ENCODE results near the gene REV3L. TPM values are rescaled to one million over a fixed set of nuclear protein-coding genes. Genes with fewer than 3 reads are reported as not detected.
"Not testable (repeated sequence)": the region's sequence is repeated elsewhere in the genome, so short reads cannot be mapped to it uniquely, and the experiment has no call there.

Gene REV3L
- total RNA-seq, 4 donors from 2014 or later, result 38.9 to 50.4 (median 45.3) TPM

GRCh38 chr6:111297776-111298175 lies 185.2 kb downstream of the REV3L start:
- intact Hi-C loops (cut with DNase I), result no loop called here
- no peak overlapping the region for H3K4me3 ChIP-seq
- no peak for DNase-seq (ENCODE audit: extremely low spot score)
- peaks cover 0 to 7% (median 2%) of the 10 kb centered on the region in 4 donors for H3K9me3 ChIP-seq
- peaks cover 0 to 12% (median 7%) of the 10 kb centered on the region in 4 donors for H3K4me1 ChIP-seq
- WGBS, result 89% methylated on average over 1 of the region's 1 CpG
- H3K27me3 ChIP-seq, result no peaks in the 10 kb centered on the region
- H3K27ac ChIP-seq (replicated peaks in 1 of 4), result no peak overlapping the region
- H3K36me3 ChIP-seq, result peaks cover 0 to 22% (median 9%) of the 10 kb centered on the region in 4 donors
- TF ChIP-seq EP300 (IDR thresholded peaks at IDR 0.05) (no peak), POLR2A (IDR thresholded peaks at IDR 0.05; ENCODE audit: low read depth) (no peak), POLR2AphosphoS5 (IDR thresholded peaks at IDR 0.05) (no peak)
- TF ChIP-seq, protein P1, sequence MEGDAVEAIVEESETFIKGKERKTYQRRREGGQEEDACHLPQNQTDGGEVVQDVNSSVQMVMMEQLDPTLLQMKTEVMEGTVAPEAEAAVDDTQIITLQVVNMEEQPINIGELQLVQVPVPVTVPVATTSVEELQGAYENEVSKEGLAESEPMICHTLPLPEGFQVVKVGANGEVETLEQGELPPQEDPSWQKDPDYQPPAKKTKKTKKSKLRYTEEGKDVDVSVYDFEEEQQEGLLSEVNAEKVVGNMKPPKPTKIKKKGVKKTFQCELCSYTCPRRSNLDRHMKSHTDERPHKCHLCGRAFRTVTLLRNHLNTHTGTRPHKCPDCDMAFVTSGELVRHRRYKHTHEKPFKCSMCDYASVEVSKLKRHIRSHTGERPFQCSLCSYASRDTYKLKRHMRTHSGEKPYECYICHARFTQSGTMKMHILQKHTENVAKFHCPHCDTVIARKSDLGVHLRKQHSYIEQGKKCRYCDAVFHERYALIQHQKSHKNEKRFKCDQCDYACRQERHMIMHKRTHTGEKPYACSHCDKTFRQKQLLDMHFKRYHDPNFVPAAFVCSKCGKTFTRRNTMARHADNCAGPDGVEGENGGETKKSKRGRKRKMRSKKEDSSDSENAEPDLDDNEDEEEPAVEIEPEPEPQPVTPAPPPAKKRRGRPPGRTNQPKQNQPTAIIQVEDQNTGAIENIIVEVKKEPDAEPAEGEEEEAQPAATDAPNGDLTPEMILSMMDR (IDR thresholded peaks at IDR 0.05), result no peak

GRCh38 chr6:111294374-111294967 lies 188.5 kb downstream of the REV3L start:
- H3K36me3 ChIP-seq, result peaks cover 0 to 4% (median under 1%) of the 10 kb centered on the region in 4 donors
- no peak overlapping the region for H3K4me3 ChIP-seq
- TF ChIP-seq EP300 (IDR thresholded peaks at IDR 0.05), result no peak
- no peak for TF ChIP-seq POLR2A (IDR thresholded peaks at IDR 0.05; ENCODE audit: low read depth)
- no peak for TF ChIP-seq POLR2AphosphoS5 (IDR thresholded peaks at IDR 0.05)
- TF ChIP-seq, protein P1 (IDR thresholded peaks at IDR 0.05), result no peak
- H3K9me3 ChIP-seq, result no peaks in the 10 kb centered on the region
- no peak for DNase-seq (ENCODE audit: extremely low spot score)
- intact Hi-C loops (cut with DNase I), result no loop called here
- WGBS, result 98% methylated on average over 7 of the region's 7 CpGs
- peaks cover 0 to 8% (median 0%) of the 10 kb centered on the region in 4 donors for H3K4me1 ChIP-seq
- H3K27me3 ChIP-seq, result no peaks in the 10 kb centered on the region
- H3K27ac ChIP-seq (replicated peaks in 1 of 4), result no peak overlapping the region

DNA sequence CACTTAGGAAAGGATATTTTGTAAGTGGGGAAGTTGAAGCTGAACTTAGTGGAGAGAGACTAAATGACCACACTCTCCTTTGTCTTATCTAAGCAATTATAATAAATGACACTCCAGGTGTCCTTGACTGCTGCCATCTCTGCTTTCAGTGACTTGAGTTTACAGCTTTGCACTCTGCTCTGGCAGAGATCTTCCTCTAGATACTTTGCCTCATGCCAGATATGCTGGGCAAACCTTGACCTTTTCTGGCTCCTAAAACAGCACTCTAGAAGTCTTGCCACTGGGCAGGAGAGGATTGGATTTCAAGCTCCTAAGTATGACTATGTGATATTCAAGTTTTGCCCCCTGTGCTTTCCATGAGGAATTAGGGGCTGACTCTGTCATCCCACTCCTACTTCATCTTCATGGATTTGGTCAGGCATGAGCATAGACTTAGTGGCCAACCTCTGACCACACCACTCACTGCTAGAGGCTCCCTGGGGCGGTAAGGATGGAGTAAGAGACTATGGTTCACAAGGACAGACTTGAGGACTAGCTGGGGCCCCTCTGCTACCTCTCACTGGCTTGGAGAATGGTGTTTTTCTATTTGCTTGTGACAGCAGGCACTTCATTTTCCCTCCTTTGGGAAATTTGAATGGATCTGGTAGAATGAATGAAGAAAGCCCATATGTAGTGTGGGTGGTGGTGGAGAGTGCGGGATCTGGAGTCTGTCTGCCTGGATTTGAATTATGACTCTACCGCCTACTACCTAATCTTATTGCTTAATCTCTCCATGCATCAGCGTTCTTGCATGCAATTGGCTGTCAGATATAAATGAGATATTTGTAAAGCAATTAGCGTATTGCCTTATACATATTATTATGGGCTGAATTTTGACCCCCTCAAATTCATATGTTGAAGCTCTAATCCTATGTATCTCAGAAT lies 191.4 kb downstream of the REV3L start:
- whole genome bisulfite sequencing, result 92% methylated on average over 5 of the region's 5 CpGs
- no peak for TF ChIP-seq POLR2A (IDR thresholded peaks at IDR 0.05; ENCODE audit: low read depth)
- TF ChIP-seq, protein P1 (IDR thresholded peaks at IDR 0.05), result no peak
- no peak for TF ChIP-seq POLR2AphosphoS5 (IDR thresholded peaks at IDR 0.05)
- no peak for TF ChIP-seq EP300 (IDR thresholded peaks at IDR 0.05)
- no peak for DNase-seq (ENCODE audit: extremely low spot score)
- peaks cover 0 to 4% (median 1%) of the 10 kb centered on the region in 4 donors for H3K36me3 ChIP-seq
- no peaks in the 10 kb centered on the region for H3K27me3 ChIP-seq
- H3K4me3 ChIP-seq, result no peak overlapping the region
- H3K27ac ChIP-seq (replicated peaks in 1 of 4), result no peak overlapping the region
- H3K4me1 ChIP-seq, result peaks cover 0 to 8% (median 0%) of the 10 kb centered on the region in 4 donors
- no peaks in the 10 kb centered on the region for H3K9me3 ChIP-seq
- intact Hi-C loops (cut with DNase I), result no loop called here

GRCh38 chr6:111290689-111291335 lies 192.2 kb downstream of the REV3L start:
- DNase-seq (ENCODE audit: extremely low spot score); H3K36me3 ChIP-seq; H3K4me3 ChIP-seq; intact Hi-C loops (cut with DNase I); H3K4me1 ChIP-seq; H3K9me3 ChIP-seq; H3K27me3 ChIP-seq; H3K27ac ChIP-seq (replicated peaks in 1 of 4): not testable (repeated sequence)
- 73% methylated on average over 5 of the region's 5 CpGs for WGBS

DNA sequence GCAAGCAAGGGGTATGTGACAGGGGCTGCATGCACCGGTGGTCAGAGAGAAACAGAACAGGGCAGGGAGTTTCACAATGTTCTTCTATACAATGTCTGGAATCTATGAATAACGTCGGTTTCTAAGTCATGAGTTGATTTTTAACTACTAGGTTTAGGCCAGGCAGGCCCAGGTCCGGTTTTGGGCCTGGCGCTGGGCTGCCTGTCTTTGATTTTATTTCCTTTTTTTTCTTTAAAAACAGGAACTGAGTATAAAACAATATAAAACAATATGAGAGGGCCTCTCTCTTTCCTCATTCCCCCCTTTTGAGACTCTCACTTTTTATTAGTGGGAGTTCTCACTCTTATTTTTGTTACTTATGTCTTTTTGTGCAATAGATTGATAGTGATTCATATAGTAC lies 198.7 kb downstream of the REV3L start:
- H3K36me3 ChIP-seq, result peaks cover 0 to 28% (median 4%) of the 10 kb centered on the region in 4 donors
- H3K9me3 ChIP-seq; H3K4me3 ChIP-seq; H3K27me3 ChIP-seq; H3K4me1 ChIP-seq; intact Hi-C loops (cut with DNase I); DNase-seq (ENCODE audit: extremely low spot score); H3K27ac ChIP-seq (replicated peaks in 1 of 4): not testable (repeated sequence)
- WGBS, result 82% methylated on average over 5 of the region's 5 CpGs

All from esophagus muscularis mucosa (tissue), 4 donors.